WTC11 (cell line): ENCODE results near the gene TRIM29. TPM values are rescaled to one million over a fixed set of nuclear protein-coding genes. Genes with fewer than 3 reads are reported as not detected.
A peak's percentile ranks its signal among the peaks of the same experiment; 100 is the strongest.

Experiments
- ATAC-seq: fragments of 200-7000 bp; cut with Tn5 transposase; 2 replicates; pipeline ENCODE4 v1.10.0; 2021; ENCODE audit warnings: mild to moderate bottlenecking, moderate library complexity
- CTCF ChIA-PET: fragments of 300-600 bp; sonication (Branson Sonifier 250); formaldehyde crosslinking; loops from one replicate; lab custom pipeline; 2021; ENCODE audit warnings: antibody characterized with exemption; lab: Charles Lee
- POLR2A ChIA-PET: fragments of 350-600 bp; sonication (Branson Sonifier 250); formaldehyde crosslinking; loops from one replicate; lab custom pipeline; 2021; ENCODE audit warnings: antibody characterized with exemption; lab: Charles Lee
- DNase-seq: peaks from one replicate; pipeline ENCODE4 v3.0.0; 2021; ENCODE audit warnings: low spot score
- H3K27ac Mint-ChIP-seq: 2 replicates; pipeline ENCODE4 v1.8.0; 2021; ENCODE audit warnings: mixed read lengths
- H3K27me3 Mint-ChIP-seq: 2 replicates; pipeline ENCODE4 v1.8.0; 2021; ENCODE audit warnings: low read depth, mild to moderate bottlenecking, moderate library complexity, mixed read lengths
- H3K36me3 Mint-ChIP-seq: 2 replicates; pipeline ENCODE4 v1.8.0; 2021; ENCODE audit warnings: mixed read lengths
- H3K4me1 Mint-ChIP-seq: 2 replicates; pipeline ENCODE4 v1.8.0; 2022; ENCODE audit warnings: mixed read lengths
- H3K4me3 Mint-ChIP-seq: 2 replicates; pipeline ENCODE4 v1.8.0; 2021; ENCODE audit warnings: mild to moderate bottlenecking, moderate library complexity, mixed read lengths
- H3K9me3 Mint-ChIP-seq: 2 replicates; pipeline ENCODE4 v1.8.0; 2021; ENCODE audit warnings: mixed read lengths
- HMGA2 ChIP-seq: fragments of 250-450 bp; sonication (Bioruptor Pico); IDR thresholded peaks from 2 replicates; pipeline ENCODE4 v1.4.0; 2021; ENCODE audit warnings: mild to moderate bottlenecking, moderate library complexity
- JAZF1 ChIP-seq: fragments of 250-450 bp; sonication (Bioruptor Pico); IDR thresholded peaks from 2 replicates; pipeline ENCODE4 v1.9.0; 2021; ENCODE audit warnings: moderate library complexity, mild to moderate bottlenecking, inconsistent platforms
- MXD4 ChIP-seq: fragments of 250-450 bp; sonication (Bioruptor Pico); IDR thresholded peaks from 2 replicates; pipeline ENCODE4 v1.8.0; 2021; ENCODE audit warnings: mild to moderate bottlenecking, moderate library complexity, borderline replicate concordance
- MYBL2 ChIP-seq: sonication (generic); formaldehyde crosslinking; IDR thresholded peaks from 2 replicates; pipeline ENCODE4 v1.8.1; 2023; ENCODE audit warnings: mild to moderate bottlenecking, moderate library complexity, missing genetic modification reagents
- NR1H2 ChIP-seq: sonication (generic); formaldehyde crosslinking; IDR thresholded peaks from 2 replicates; pipeline ENCODE4 v1.9.0; 2021; ENCODE audit warnings: mild to moderate bottlenecking, moderate library complexity, missing genetic modification reagents
- OVOL2 ChIP-seq: fragments of 250-450 bp; sonication (Bioruptor Pico); IDR thresholded peaks from 2 replicates; pipeline ENCODE4 v1.9.0; 2021; ENCODE audit warnings: mild to moderate bottlenecking, borderline replicate concordance
- PRDM15 ChIP-seq: sonication (generic); formaldehyde crosslinking; IDR thresholded peaks from 2 replicates; pipeline ENCODE4 v1.8.0; 2022; ENCODE audit warnings: missing genetic modification reagents
- SOX15 ChIP-seq: fragments of 250-450 bp; sonication (Bioruptor Pico); IDR thresholded peaks from 2 replicates; pipeline ENCODE4 v1.9.0; 2021; ENCODE audit warnings: mild to moderate bottlenecking
- SP1 ChIP-seq: sonication (generic); formaldehyde crosslinking; conservative IDR thresholded peaks from 2 replicates; pipeline ENCODE4 v1.8.1; 2022; ENCODE audit warnings: missing genetic modification reagents
- TCF7 ChIP-seq: sonication (generic); formaldehyde crosslinking; IDR thresholded peaks from 2 replicates; pipeline ENCODE4 v1.8.0; 2022; ENCODE audit warnings: mild to moderate bottlenecking, low read depth, missing genetic modification reagents, moderate library complexity
- ZBTB21 ChIP-seq: sonication (generic); formaldehyde crosslinking; IDR thresholded peaks from 2 replicates; pipeline ENCODE4 v1.8.1; 2023; ENCODE audit warnings: mild to moderate bottlenecking, missing genetic modification reagents, borderline replicate concordance
- ZMAT4 ChIP-seq: fragments of 250-450 bp; sonication (Bioruptor Pico); IDR thresholded peaks from 2 replicates; pipeline ENCODE4 v1.9.0; 2021; ENCODE audit warnings: mild to moderate bottlenecking
- ZNF121 ChIP-seq: sonication (generic); formaldehyde crosslinking; IDR thresholded peaks from 2 replicates; pipeline ENCODE4 v1.8.0; 2023; ENCODE audit warnings: missing genetic modification reagents
- ZNF138 ChIP-seq: sonication (generic); formaldehyde crosslinking; conservative IDR thresholded peaks from 2 replicates; pipeline ENCODE4 v1.8.1; 2022; ENCODE audit warnings: mild to moderate bottlenecking, moderate library complexity, missing genetic modification reagents
- ZNF263 ChIP-seq: sonication (generic); formaldehyde crosslinking; IDR thresholded peaks from 2 replicates; pipeline ENCODE4 v1.8.1; 2022; ENCODE audit warnings: low read depth, mild to moderate bottlenecking, moderate library complexity, missing genetic modification reagents
- ZNF317 ChIP-seq: sonication (generic); formaldehyde crosslinking; IDR thresholded peaks from 2 replicates; pipeline ENCODE4 v1.8.1; 2023; ENCODE audit warnings: low read depth, mild to moderate bottlenecking, moderate library complexity, missing genetic modification reagents, borderline replicate concordance
- ZNF416 ChIP-seq: fragments of 250-450 bp; sonication (Bioruptor Pico); IDR thresholded peaks from 2 replicates; pipeline ENCODE4 v1.9.0; 2021; ENCODE audit warnings: mild to moderate bottlenecking, inconsistent platforms
- total RNA-seq: library from RNA; stranded (reverse); gene quantifications from 3 replicates; pipeline ENCODE4 v1.2.3, GENCODE V29; 2021
- TF ChIP-seq, protein P1 (sequence below): fragments of 250-450 bp; sonication (Bioruptor Pico); IDR thresholded peaks from 2 replicates; pipeline ENCODE4 v1.9.0; 2021; ENCODE audit warnings: moderate library complexity, mild to moderate bottlenecking, inconsistent platforms, borderline replicate concordance
- TF ChIP-seq, protein P2 (sequence below): sonication (generic); formaldehyde crosslinking; IDR thresholded peaks from 2 replicates; pipeline ENCODE4 v1.8.1; 2023; ENCODE audit warnings: mild to moderate bottlenecking, missing genetic modification reagents

Gene TRIM29
- total RNA-seq, 1 experiment from 2014 or later: 0.11 TPM

GRCh38 chr11:120141768-120142423, 4.0 kb upstream of the TRIM29 start (continued):
- TF ChIP-seq NR1H2 (CRISPR knock-in tag) (no peak), SP1 (no peak), ZNF138 (CRISPR knock-in tag) (no peak)

GRCh38 chr11:120141113-120141767, 3.3 kb upstream of the TRIM29 start:
- H3K4me3 Mint-ChIP-seq: no peak overlapping the region
- TF ChIP-seq ZBTB21 (no peak), SOX15 (CRISPR knock-in tag) (no peak), MYBL2 (CRISPR knock-in tag) (no peak), JAZF1 (CRISPR knock-in tag) (no peak)
- TF ChIP-seq, protein P1, sequence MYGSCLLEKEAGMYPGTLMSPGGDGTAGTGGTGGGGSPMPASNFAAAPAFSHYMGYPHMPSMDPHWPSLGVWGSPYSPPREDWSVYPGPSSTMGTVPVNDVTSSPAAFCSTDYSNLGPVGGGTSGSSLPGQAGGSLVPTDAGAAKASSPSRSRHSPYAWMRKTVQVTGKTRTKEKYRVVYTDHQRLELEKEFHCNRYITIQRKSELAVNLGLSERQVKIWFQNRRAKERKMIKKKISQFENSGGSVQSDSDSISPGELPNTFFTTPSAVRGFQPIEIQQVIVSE (CRISPR knock-in tag): no peak
- peaks cover 9% of the 10 kb centered on the region; the same call in 1 of the 2 replicates for H3K4me1 Mint-ChIP-seq
- no peak overlapping the region for H3K27ac Mint-ChIP-seq
- no peaks in the 10 kb centered on the region for H3K9me3 Mint-ChIP-seq
- DNase-seq: no peak
- ChIA-PET POLR2A (no interaction called here), CTCF (interaction anchor here (0.7 to 1.5 kb wide), 3 partner anchors 27 to 628 kb away, joined by 3 to 5 read pairs (median 3); no protein-coding TSS in a partner anchor)
- ATAC-seq: no peak
- H3K36me3 Mint-ChIP-seq: no peaks in the 10 kb centered on the region
- H3K27me3 Mint-ChIP-seq: peaks cover 10% of the 10 kb centered on the region

DNA sequence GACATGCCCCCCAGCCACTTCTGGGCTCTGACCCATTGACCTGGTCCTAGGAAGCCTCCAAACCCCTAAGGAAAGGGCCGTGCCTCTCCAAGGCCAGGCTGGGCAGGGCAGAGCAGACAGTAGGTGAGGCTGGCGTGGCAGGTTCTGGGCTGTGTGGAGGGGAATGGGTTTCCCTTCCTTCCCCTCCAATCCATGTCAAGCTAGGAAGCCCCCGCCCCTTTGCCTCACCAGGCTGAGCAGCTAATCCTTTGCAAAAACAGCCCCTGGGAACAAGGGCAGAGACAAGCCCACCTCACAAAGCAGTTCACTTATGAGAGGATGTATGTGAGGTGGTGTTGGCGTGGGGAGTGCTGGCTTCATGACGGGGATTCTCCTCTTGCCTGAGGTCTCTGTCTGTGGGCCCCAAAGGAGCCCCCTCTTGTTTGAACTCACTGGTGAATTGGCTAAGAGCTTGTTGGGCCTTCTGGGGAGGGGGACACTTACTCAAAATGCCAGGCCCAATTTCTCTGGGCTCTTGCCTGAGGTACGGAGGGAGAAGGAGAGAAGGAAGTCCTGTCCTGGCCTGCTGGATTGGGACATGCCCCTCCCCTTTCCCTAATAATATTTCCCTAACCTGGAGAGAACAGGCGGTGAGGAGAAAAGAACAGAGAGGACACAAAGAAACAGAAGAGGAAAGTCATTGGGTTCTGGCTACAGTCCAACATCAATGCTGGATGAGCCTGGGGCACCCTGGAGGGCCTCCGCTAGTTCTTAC, 1.6 kb upstream of the TRIM29 start:
- Mint-ChIP-seq H3K9me3 (no peaks in the 10 kb centered on the region), H3K27ac (no peak overlapping the region), H3K4me3 (no peak overlapping the region), H3K27me3 (peaks cover 5% of the 10 kb centered on the region), H3K36me3 (no peaks in the 10 kb centered on the region), H3K4me1 (peaks cover 9% of the 10 kb centered on the region; the same call in 1 of the 2 replicates)
- ChIA-PET CTCF (no interaction called here), POLR2A (no interaction called here)
- TF ChIP-seq ZNF416 (CRISPR knock-in tag): no peak
- peak; percentile 91 for TF ChIP-seq PRDM15 (CRISPR knock-in tag)
- DNase-seq: no peak
- ATAC-seq: peak; percentile 33

- ChIA-PET POLR2A (no interaction called here), CTCF (interaction anchor here (0.7 to 2.0 kb wide), 3 partner anchors 10 to 31 kb away, joined by 3 to 6 read pairs (median 5); no protein-coding TSS in a partner anchor)
- peaks cover 5% of the 10 kb centered on the region for H3K27me3 Mint-ChIP-seq
- H3K27ac Mint-ChIP-seq: no peak overlapping the region
- no peak overlapping the region for H3K4me3 Mint-ChIP-seq
- no peaks in the 10 kb centered on the region for H3K9me3 Mint-ChIP-seq
- DNase-seq (no peak), ATAC-seq (no peak)
- no peaks in the 10 kb centered on the region for H3K36me3 Mint-ChIP-seq
- H3K4me1 Mint-ChIP-seq: peaks cover 9% of the 10 kb centered on the region; the same call in 1 of the 2 replicates
- TF ChIP-seq MYBL2 (CRISPR knock-in tag): no peak
- TF ChIP-seq ZNF138 (CRISPR knock-in tag): no peak
Observed at GRCh38 chr11:120137187-120137610, 714 bp downstream of the TRIM29 start.

DNA sequence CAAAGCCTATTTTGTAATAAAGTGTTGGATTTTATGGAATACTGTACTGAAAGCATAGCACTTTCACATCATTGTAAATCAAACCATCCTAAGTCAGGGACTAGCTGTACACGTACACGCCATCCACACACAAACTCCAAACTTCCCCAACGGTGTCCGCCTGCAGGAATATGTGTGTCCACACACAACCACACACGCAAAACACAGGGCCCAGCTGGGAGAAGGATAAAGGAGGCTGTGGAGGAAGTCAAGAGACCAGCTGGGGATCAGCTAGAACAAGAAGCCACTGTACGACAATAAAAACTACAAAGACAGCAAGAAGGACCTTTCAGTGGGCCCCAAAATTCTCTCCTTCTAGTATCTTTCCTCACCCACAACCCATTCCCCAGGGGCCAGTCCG, 1.6 kb downstream of the TRIM29 start:
- no peaks in the 10 kb centered on the region for H3K36me3 Mint-ChIP-seq
- no peaks in the 10 kb centered on the region for H3K9me3 Mint-ChIP-seq
- peaks cover 5% of the 10 kb centered on the region for H3K27me3 Mint-ChIP-seq
- POLR2A ChIA-PET: no interaction called here
- CTCF ChIA-PET: interaction anchor here (1.3 to 2.0 kb wide), 2 partner anchors 19 to 32 kb away, joined by 4 to 6 read pairs; no protein-coding TSS in a partner anchor
- no peak overlapping the region for H3K27ac Mint-ChIP-seq
- DNase-seq (no peak), ATAC-seq (no peak)
- no peak overlapping the region for H3K4me3 Mint-ChIP-seq
- H3K4me1 Mint-ChIP-seq: peaks cover 5% of the 10 kb centered on the region; the same call in 1 of the 2 replicates
- TF ChIP-seq SOX15 (CRISPR knock-in tag): no peak
- no peak for TF ChIP-seq ZNF121 (CRISPR knock-in tag)
- no peak for TF ChIP-seq ZNF263 (CRISPR knock-in tag)
- no peak for TF ChIP-seq ZNF138 (CRISPR knock-in tag)
- TF ChIP-seq ZNF317 (CRISPR knock-in tag): no peak
- TF ChIP-seq MXD4 (CRISPR knock-in tag): no peak
- TF ChIP-seq ZMAT4 (CRISPR knock-in tag): no peak
- no peak for TF ChIP-seq OVOL2 (CRISPR knock-in tag)
- TF ChIP-seq TCF7 (CRISPR knock-in tag): no peak
- TF ChIP-seq, protein P2, sequence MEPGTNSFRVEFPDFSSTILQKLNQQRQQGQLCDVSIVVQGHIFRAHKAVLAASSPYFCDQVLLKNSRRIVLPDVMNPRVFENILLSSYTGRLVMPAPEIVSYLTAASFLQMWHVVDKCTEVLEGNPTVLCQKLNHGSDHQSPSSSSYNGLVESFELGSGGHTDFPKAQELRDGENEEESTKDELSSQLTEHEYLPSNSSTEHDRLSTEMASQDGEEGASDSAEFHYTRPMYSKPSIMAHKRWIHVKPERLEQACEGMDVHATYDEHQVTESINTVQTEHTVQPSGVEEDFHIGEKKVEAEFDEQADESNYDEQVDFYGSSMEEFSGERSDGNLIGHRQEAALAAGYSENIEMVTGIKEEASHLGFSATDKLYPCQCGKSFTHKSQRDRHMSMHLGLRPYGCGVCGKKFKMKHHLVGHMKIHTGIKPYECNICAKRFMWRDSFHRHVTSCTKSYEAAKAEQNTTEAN (CRISPR knock-in tag): no peak
- TF ChIP-seq HMGA2 (CRISPR knock-in tag): no peak
